GM12873 (cell line): ENCODE measurements around the gene CDH4.

ENCODE experiments used
- CTCF ChIP-seq: IDR thresholded peaks from 2 replicates; pipeline ENCODE4 v1.5.1; 2012; ENCODE audit warnings: low read depth, mild to moderate bottlenecking, moderate library complexity, low read length, control low read depth; ENCODE audit not compliant: insufficient read depth; ENCODE audit errors: missing control alignments

The CDH4 gene

GRCh38 chr20:61271312-61272231 is 19.5 kb downstream of the CDH4 start:
- no peak for TF ChIP-seq CTCF

- no peak for TF ChIP-seq CTCF
These were observed 22.3 kb downstream of the CDH4 start for GRCh38 chr20:61274326-61274725.

GRCh38 chr20:61278296-61278695 is 26.2 kb downstream of the CDH4 start:
- TF ChIP-seq CTCF = no peak

GRCh38 chr20:61279621-61280150 is 27.6 kb downstream of the CDH4 start:
- no peak for TF ChIP-seq CTCF

GRCh38 chr20:61280217-61280980 is 28.3 kb downstream of the CDH4 start:
- TF ChIP-seq CTCF = no peak

- TF ChIP-seq CTCF = no peak
These were observed 29.3 kb downstream of the CDH4 start for GRCh38 chr20:61281286-61281795.

GRCh38 chr20:61284752-61285151 is 32.7 kb downstream of the CDH4 start:
- no peak for TF ChIP-seq CTCF
